ENCODE measurements around the gene SETDB1. TPM values are rescaled to one million over a fixed set of nuclear protein-coding genes. Genes with fewer than 3 reads are reported as not detected.
A peak's percentile ranks its signal among the peaks of the same experiment; 100 is the strongest.

Gene SETDB1
- total and polyA plus RNA-seq, 11 donors = 12.5 to 28.0 (median 16.8) TPM

GRCh38 chr1:151007853-151008243, 81.7 kb downstream of the SETDB1 start:
- H3K27me3 ChIP-seq = no peaks in the 10 kb centered on the region
- peak overlapping the region in 10 of 12 donors; percentile 56 to 87 (median 78) for H3K4me3 ChIP-seq
- no peaks in the 10 kb centered on the region for H3K9me3 ChIP-seq
- 14 to 18% (median 17%) methylated on average over 4 of the region's 4 CpGs for WGBS, 4 donors
- no peak for ATAC-seq
- intact Hi-C loops (cut with DNase I) = loop anchor here in 5 of 10 donors (5.0 kb wide), 4 partner anchors 39 to 139 kb away; partner anchors contain the start of genes CDC42SE1 (in 4 of the 5), C1orf56 (in 1 of the 5), GABPB2 (in 1 of the 5) and SEMA6C (in 1 of the 5)
- H3K36me3 ChIP-seq = peaks cover 0 to 7% (median 0%) of the 10 kb centered on the region in 9 donors
- TF ChIP-seq POLR2A (IDR thresholded peaks at IDR 0.05) (no peak), CTCF (IDR thresholded peaks at IDR 0.05) (no peak)
- DNase-seq = no peak
- H3K4me1 ChIP-seq = peaks cover 12 to 89% (median 66%) of the 10 kb centered on the region in 12 donors
- H3K27ac ChIP-seq = peak overlapping the region; percentile 80 to 96 (median 91)

GRCh38 chr1:151008244-151009205, 82.4 kb downstream of the SETDB1 start, which contains the start of gene PRUNE1:
TSS of gene PRUNE1 (plus strand) at chr1:151008449. CDS start at chr1:151008633, 184 bp downstream.
- peak; percentile 97 to 98 (median 98) for DNase-seq
- intact Hi-C loops (cut with DNase I) = loop anchor here in 5 of 10 donors (5.0 kb wide), 4 partner anchors 39 to 139 kb away; partner anchors contain the start of genes CDC42SE1 (in 4 of the 5), C1orf56 (in 1 of the 5), GABPB2 (in 1 of the 5) and SEMA6C (in 1 of the 5)
- WGBS, 4 donors = 0 to 2% (median 1%) methylated on average over 54 to 69 of the region's 69 CpGs
- H3K27ac ChIP-seq = peak within 1 kb of the TSS; percentile 80 to 96 (median 91)
- TF ChIP-seq POLR2A (IDR thresholded peaks at IDR 0.05) (peak; percentile 56 to 83), CTCF (IDR thresholded peaks at IDR 0.05) (peak in 2 of 12 donors; percentile 9)
- H3K9me3 ChIP-seq = no peaks in the 10 kb centered on the region
- ATAC-seq = peak; percentile 80 to 94 (median 92)
- H3K27me3 ChIP-seq = no peaks in the 10 kb centered on the region
- peak within 1 kb of the TSS; percentile 35 to 87 (median 75) for H3K4me3 ChIP-seq
- peaks cover 0 to 7% (median 0%) of the 10 kb centered on the region in 9 donors for H3K36me3 ChIP-seq
- H3K4me1 ChIP-seq = peaks cover 12 to 89% (median 66%) of the 10 kb centered on the region in 12 donors

GRCh38 chr1:151009206-151009587, 83.0 kb downstream of the SETDB1 start:
- DNase-seq (no peak), ATAC-seq (no peak)
- WGBS, 4 donors = 34 to 58% (median 46%) methylated on average over 3 of the region's 3 CpGs
- Histone ChIP-seq H3K27ac (peak overlapping the region; percentile 80 to 96 (median 90)), H3K27me3 (no peaks in the 10 kb centered on the region), H3K4me3 (peak overlapping the region; percentile 35 to 87 (median 75)), H3K36me3 (peaks cover 0 to 7% (median 0%) of the 10 kb centered on the region in 9 donors), H3K9me3 (no peaks in the 10 kb centered on the region), H3K4me1 (peaks cover 9 to 85% (median 63%) of the 10 kb centered on the region in 12 donors)
- intact Hi-C loops (cut with DNase I) = loop anchor here in 5 of 10 donors (5.0 kb wide), 4 partner anchors 38 to 138 kb away; partner anchors contain the start of genes CDC42SE1 (in 4 of the 5), C1orf56 (in 1 of the 5), GABPB2 (in 1 of the 5) and SEMA6C (in 1 of the 5)
- TF ChIP-seq POLR2A (IDR thresholded peaks at IDR 0.05) = no peak

GRCh38 chr1:151009674-151010345, 83.6 kb downstream of the SETDB1 start:
- H3K4me1 ChIP-seq = peaks cover 6 to 82% (median 59%) of the 10 kb centered on the region in 12 donors
- no peaks in the 10 kb centered on the region for H3K27me3 ChIP-seq
- intact Hi-C loops (cut with DNase I) = loop anchor here in 5 of 10 donors (5.0 kb wide), 4 partner anchors 37 to 137 kb away; partner anchors contain the start of genes CDC42SE1 (in 4 of the 5), C1orf56 (in 1 of the 5), GABPB2 (in 1 of the 5) and SEMA6C (in 1 of the 5)
- H3K27ac ChIP-seq = peak overlapping the region in 11 of 12 donors; percentile 89 to 96 (median 91)
- no peak for TF ChIP-seq POLR2A (IDR thresholded peaks at IDR 0.05)
- TF ChIP-seq CTCF (IDR thresholded peaks at IDR 0.05) = no peak
- 94 to 97% (median 96%) methylated on average over 8 of the region's 8 CpGs for WGBS, 4 donors
- no peaks in the 10 kb centered on the region for H3K9me3 ChIP-seq
- H3K36me3 ChIP-seq = peaks cover 0 to 7% (median 0%) of the 10 kb centered on the region in 9 donors
- DNase-seq (no peak), ATAC-seq (no peak)
- peak overlapping the region in 8 of 12 donors; percentile 70 to 87 (median 78) for H3K4me3 ChIP-seq
